ENCODE measurements around the gene LGR4.

The LGR4 gene

DNA sequence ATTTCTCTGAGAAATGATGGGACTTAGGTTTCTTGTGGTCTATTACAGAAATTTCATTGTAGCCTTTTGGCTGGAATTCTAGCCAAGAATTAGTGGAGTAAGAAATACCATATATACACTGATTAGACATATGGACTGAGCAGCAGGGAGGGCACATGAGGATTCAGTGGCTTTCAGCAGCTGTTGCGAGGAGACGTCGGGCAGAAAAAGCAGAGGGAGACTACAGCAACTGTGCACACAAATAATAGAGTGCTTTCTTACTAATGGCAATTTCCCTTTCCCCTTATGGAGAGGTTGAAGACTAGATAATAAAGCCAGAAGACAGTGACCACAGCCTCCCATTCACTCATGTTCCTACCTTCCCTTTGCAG, 74.2 kb downstream of the LGR4 start:
- DNase-seq = no peak

DNA sequence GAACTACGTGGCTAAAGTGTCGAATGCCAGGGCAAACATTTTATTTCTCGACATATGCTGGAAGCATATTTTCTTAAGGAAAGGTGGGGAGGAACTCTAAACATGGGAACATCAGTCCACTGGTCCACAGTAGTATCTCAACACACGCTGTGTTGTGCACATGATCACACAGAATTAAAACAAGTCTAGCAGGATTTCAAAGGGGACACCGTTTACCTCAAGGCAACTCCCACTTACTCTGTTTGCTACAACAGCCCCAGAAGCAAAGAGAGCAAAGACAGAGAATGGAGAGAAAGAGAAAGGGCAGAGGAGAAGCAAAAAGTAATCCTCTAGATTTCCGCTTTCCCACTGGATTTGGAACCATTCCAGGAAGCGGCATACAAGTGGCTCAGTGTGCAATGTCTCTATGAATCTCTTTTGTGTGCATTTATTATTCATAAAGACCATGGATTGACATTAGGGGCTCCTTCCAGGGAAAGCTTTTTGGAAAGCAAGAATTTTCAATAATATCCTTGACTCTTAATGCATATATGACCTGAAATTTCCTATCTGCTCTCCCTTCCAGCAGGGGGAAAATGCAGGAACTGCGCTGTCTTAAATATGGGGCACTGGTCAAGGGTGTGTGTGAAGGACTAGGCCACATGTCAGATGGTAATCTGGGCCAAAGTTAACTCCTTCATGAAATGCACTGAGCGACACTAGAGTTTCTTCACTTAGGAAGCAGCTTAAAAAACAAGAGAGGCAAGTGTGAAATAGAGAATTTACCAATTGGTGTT, 74.8 kb downstream of the LGR4 start:
- no peak for DNase-seq

DNA sequence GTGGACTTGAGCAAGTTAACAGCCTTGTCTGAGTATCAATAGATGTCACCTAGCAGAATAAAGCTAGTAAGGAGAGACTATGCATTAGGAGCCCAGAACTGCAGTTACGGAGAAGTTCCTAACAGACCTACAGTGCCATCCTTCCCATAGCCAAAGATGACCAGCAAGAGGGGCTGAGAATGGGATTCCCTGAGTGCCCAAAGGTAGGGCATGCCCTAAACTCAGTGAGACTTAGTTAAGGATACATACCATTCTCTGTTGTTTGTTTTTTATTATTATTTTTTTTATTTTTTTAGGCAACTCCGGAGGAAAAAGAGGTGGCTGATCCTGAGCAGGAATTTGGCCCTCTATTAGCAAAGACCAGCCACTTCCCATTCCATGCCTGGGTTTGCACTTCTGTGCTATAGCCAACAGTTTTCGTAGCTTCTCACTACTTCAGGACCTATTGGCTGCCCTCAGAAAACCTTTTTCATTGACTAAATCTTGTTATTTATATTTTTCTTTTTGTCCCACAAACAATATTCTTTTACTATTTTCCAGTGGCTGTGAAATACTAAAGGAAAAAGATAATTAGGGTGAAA, 76.2 kb downstream of the LGR4 start:
- DNase-seq = no peak

DNA sequence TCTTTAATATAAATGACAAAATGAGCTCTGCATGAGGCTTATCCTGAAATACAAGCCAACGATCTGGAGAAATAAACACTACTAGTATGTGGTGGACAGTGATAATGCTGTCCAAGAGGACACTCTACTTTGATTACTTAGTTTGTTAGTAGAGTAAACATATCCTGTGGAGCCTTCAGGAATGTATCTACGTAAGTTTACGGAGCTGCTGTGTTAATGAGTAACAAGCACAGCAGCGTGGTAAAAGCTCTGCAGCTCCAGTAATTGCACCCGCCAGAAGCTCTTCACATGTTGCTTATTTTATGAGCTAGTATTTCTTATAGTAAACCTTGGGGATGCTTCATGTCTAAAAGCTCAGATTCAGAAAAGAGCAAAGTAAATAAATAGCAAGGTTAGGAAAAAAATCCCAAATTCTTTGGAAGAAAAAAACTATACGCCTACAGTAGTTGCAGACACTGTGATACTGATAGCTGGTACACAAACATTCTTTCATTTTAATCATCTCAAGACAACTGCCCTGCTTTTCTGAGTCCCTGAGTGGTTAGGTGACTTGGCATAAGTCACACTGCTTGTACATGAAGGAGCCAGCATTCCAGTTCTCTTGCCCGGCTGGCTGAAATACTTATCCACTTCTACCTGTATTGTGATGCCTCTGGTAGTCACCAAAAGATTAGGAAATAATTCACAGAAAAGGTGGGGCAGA, 76.9 kb downstream of the LGR4 start:
- DNase-seq = no peak

DNA sequence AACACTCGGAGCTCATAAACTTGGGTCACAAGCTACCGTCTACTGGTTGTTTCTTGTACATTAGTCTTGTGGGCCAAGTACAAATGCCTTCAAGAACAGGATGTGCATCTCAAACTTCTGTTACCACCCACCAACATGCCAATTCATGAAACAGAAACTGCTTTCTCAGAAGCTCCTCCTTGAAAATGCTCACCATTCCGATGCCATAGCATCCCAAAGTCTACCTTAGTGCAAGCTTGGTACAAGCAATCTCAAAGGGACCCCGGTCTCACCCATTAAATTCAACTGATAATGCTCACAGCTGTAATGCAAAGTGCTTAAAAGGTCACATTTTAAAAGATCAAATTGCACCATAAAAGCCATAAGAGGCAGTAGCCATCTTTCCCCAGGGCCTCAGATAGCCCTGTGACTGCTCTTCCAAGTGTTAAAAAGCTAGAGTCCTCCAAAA, 77.8 kb downstream of the LGR4 start:
- DNase-seq = no peak

DNA sequence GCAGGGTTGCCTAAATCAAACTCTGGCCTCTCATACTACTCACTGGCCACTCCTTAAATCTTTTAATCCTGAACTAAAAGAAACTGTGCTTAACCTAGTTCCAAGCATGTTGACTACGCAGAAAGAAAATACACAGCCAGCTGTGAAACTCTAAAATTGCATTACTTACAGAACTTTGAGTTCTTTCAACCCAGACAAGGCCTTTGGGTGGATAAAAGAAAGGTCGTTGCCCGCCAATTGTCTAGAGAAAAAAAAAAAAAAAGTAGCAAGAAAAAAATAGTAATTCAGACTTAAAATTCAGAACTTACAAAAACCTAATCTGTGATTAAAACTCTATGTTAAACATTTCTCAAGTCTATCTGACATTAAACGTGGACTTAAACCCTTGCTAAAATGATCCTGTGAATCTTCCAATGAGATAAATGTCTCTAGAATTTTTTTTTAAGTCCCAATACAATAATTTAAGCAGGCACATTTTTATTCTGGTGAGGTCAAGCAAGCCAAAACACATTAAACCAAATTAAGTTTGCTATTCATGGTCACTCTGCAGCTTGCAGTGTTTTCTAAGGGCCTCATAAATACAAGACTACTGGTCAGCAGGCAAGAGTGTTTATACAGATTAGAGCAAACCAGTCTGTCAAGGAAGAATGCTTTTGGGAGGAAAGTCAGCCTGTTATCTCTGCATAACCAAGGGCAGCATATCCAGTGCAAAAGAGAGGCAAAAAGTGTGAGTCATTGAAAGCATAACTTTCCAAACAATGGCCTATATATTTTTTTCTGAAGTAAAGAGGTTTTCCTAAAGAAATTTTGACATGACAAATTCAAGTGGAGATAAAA, 80.1 kb downstream of the LGR4 start:
- DNase-seq = no peak

GRCh38 chr11:27391331-27392015, 81.1 kb downstream of the LGR4 start:
- no peak for DNase-seq

DNA sequence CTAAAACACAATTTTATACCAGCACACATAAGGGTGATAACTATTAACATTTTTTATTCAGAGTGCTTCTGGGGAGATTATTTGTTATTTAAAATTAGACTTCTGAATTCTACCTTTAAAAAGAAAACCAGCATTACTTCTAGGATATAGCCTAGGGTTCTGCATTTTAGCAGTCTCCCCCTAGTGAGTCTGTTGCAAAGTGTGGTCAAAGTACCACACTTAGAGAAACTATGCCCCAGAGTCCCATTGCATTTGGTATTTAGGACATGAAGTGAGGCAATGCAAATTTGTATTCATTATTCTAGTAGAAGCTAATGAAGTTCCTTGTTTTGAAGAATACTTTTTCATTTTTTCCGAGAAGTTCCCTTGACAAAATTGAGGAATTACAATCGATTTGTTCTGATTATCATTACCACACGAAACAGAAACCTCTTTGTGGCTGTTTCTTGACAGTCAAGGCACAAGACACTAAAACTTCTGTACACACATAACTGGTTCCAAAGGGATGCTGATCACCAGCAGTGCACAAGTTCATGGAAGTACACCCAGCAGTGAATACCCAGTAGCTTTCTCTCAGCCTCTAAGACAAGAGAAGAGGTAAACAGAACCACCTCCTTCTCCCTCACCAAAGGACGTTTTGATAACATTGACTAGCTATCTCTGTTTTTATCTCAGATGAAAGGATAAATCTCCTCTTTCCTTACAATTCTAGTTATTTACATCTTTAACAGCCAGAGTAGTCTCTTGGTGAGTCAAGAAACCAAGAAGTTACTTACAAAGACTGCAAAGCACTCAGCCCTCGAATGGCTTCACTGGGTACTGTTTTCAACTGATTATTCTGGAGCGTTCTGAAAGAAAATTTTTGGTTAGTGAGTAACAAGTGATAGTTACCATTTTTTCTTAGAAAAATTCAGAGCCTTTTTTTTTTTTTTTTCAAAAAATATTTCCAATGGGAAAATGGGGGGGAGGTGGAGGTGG, 82.0 kb downstream of the LGR4 start:
- DNase-seq = no peak

DNA sequence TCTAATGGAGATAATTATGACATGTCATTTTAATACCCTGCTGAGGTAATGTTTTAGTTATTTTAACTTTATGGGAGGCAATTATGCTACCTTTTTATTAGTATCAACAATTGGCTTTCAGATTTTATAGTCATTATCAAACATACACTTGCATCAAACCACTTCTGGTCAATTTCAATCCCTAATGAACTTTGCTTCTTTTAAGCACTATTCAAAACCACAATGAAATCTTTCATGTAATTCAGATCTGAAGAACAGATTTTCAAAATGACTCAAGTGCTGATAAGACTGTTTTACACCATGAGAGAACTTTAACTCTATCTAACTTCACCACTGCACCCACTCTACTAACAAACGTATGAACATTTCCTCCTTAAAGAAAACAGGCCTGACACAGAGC, 83.7 kb downstream of the LGR4 start:
- DNase-seq = no peak

GRCh38 chr11:27388001-27388400, 84.6 kb downstream of the LGR4 start:
- no peak for DNase-seq

DNA sequence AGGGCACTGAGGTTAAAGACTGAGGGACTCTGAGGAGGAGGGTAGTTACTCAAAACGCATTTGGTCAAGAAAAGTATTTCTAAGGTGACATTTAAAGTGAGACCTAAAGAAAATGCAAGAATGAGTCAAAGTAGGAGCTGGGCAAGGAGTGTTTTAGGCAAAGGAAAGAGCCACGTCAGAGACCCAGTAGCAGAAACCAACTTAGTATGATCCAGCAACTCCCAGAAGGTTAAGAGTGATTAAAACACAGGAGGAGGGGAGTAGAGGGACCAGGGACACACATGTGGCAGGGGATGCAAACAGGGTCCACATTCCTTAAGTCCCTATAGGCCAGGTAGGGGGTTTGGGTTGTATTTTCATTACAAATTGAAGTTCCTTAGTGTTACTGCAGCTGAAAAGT, 85.2 kb downstream of the LGR4 start:
- DNase-seq = no peak

GRCh38 chr11:27386181-27386845, 86.3 kb downstream of the LGR4 start:
- DNase-seq = no peak

DNA sequence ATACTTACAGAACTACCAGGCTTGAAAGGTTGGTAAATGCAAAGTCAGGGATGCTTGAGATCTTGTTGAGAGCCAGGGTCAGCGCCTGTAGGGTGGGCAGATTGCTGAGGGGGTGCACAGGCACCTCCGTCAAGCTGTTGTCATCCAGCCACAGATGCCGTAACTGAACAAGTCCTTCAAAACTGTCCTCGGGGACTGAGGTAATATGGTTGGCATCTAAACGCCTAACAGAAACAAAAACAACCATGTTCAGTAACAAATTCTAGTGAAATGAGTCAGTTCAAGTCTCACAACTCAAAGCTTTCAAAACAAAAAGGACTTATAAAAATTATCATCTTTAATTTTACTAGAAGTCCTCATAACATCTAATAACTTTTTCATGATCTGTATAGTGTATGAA, 87.3 kb downstream of the LGR4 start:
- no peak for DNase-seq

- DNase-seq = no peak
Measured at GRCh38 chr11:27384227-27384626, 88.4 kb downstream of the LGR4 start.

DNA sequence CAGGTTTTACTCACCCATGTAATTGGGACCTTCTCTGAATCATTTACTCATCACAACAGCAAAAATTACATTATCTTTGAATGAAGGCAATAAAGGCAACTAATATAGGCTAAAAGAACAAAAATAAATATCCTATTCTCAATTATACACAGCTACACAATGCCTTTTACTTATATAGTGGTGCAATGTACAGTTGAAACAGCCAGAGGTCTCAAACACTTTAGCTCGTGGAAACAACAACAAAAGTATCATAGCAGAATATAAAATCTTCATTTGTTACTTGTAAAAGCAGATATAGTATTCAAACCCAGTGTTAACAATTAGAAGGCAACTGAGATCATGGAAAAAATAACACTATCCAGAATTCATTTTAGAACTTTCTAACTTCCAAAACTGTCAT, 88.9 kb downstream of the LGR4 start:
- no peak for DNase-seq

- no peak for DNase-seq
Measured at GRCh38 chr11:27381238-27381666, 91.3 kb downstream of the LGR4 start.

GRCh38 chr11:27380771-27381170, 91.8 kb downstream of the LGR4 start:
- DNase-seq = no peak

GRCh38 chr11:27379449-27379848, 93.1 kb downstream of the LGR4 start:
- no peak for DNase-seq

- no peak for DNase-seq
Measured at GRCh38 chr11:27375370-27375769, 97.2 kb downstream of the LGR4 start.

DNA sequence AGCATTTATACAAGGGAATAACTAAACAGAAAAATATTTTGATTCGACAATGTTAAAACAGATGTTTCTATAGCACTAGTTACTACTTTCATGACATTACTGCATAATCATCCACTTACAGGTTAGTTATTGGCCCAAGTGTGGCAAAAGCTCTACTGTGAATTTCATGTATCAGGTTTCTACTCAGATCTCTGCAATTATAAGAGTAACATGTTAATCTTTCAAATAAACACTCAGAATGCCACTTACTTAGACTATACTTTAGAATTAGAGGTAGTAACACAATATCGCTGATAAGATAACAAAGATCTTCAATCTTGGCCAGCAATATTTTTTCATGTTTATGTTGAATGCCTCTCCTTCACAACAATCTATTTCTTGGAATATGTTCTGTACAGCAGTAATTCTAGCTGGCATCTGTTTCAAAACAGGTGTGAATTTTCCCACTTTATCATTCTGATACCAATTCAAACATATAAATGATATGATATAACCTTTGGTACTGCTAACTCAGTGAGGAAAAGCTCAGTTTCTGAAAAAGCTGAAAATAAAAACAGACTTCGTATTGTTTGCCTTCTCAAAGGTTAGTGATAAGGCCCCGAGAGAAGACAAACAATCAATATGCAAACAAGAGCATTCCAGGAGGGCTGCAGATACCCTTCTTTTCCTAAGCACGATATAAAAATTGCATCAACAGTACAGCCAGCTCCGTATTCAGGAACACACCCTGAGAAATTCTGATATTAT, 98.6 kb downstream of the LGR4 start:
- DNase-seq = no peak
